HCT116 (cell line): ENCODE results near the gene PARVB. TPM values are rescaled to one million over a fixed set of nuclear protein-coding genes. Genes with fewer than 3 reads are reported as not detected.

Experiments
- ATAC-seq: fragments of 200-7000 bp; cut with Tn5 transposase; 2 replicates; pipeline ENCODE4 v1.9.1; 2020; ENCODE audit warnings: mild to moderate bottlenecking, moderate library complexity
- BruUV-seq: library from RNA; stranded (reverse); fragments of 400-500 nt; replicated peaks from 2 replicates; lab custom pipeline; 2021; lab: Mats Ljungman, UMichigan
- CTCF ChIA-PET: fragments of 300-600 bp; sonication (Branson Sonifier 250); formaldehyde crosslinking; loops from one replicate; lab custom pipeline; 2021; ENCODE audit warnings: antibody characterized with exemption; lab: Charles Lee
- POLR2A ChIA-PET: fragments of 300-600, 350-600 bp; sonication (Branson Sonifier 250); formaldehyde crosslinking; loops from one replicate; lab custom pipeline; 2021; ENCODE audit warnings: antibody characterized with exemption; lab: Charles Lee
- RAD21 ChIA-PET, 2 experiments: fragments of 300-600 bp; sonication (Branson Sonifier 250); formaldehyde crosslinking; loops; one replicate each; lab custom pipeline; 2023; ENCODE audit warnings: low total read pairs in 2 of 2; ENCODE audit not compliant: uncharacterized antibody in 2 of 2, unreplicated experiment in 2 of 2, low non-redundant PET in 1 of 2; lab: Charles Lee
- DNase-seq: peaks from one replicate; pipeline ENCODE4 v3.0.0-alpha.2; 2010; ENCODE audit warnings: low read depth, low spot score
- H2AFZ ChIP-seq: fragments of 200-600 bp; shearing (Covaris generic), sonication (generic); 2 replicates; pipeline ENCODE4 v1.6.1; 2017; ENCODE audit warnings: low read depth, mixed run types, mixed read lengths, antibody characterized with exemption, low read length; ENCODE audit not compliant: poor library complexity, severe bottlenecking
- H3K27ac ChIP-seq: 2 replicates; pipeline ENCODE4 v1.5.1; 2012; ENCODE audit warnings: low read depth, low read length
- H3K27me3 ChIP-seq: fragments of 200-600 bp; sonication (generic); 2 replicates; pipeline ENCODE4 v1.6.1; 2016; ENCODE audit warnings: mixed run types, low read length, mixed read lengths; ENCODE audit not compliant: insufficient read depth
- H3K36me3 ChIP-seq, 2 experiments: fragments of 200-500 bp in 1 of 2; fragments of 200-600 bp in 1 of 2; sonication (Bioruptor generic) in 1 of 2; sonication (generic) in 1 of 2; 2 replicates each; pipeline versions ENCODE4 v1.5.1 to v1.6.1; 2014 to 2016; ENCODE audit warnings: low read length in 2 of 2, inconsistent platforms in 1 of 2, mixed read lengths in 1 of 2, mixed run types in 1 of 2; ENCODE audit not compliant: insufficient read depth in 2 of 2, control insufficient read depth in 1 of 2
- H3K4me1 ChIP-seq, 2 experiments: fragments of 200-600 bp in 1 of 2; sonication (generic) in 1 of 2; 2 replicates each; pipeline versions ENCODE4 v1.5.1 to v1.6.1; 2012 to 2017; ENCODE audit warnings: low read length in 2 of 2, inconsistent platforms in 1 of 2, mild to moderate bottlenecking in 1 of 2, mixed read lengths in 1 of 2, mixed run types in 1 of 2, moderate library complexity in 1 of 2; ENCODE audit not compliant: insufficient read depth in 2 of 2, control insufficient read depth in 1 of 2
- H3K4me2 ChIP-seq: fragments of 200-600 bp; sonication (generic); 2 replicates; pipeline ENCODE4 v1.6.1; 2017; ENCODE audit warnings: mixed run types, low read length, mixed read lengths
- H3K4me3 ChIP-seq, 2 experiments: fragments of 200-600 bp in 1 of 2; sonication (generic) in 1 of 2; replicated peaks in 1 of 2; 2 replicates each; pipeline ENCODE4 v1.5.1; 2011 to 2016; ENCODE audit warnings: low read length in 2 of 2, control low read depth in 1 of 2, low read depth in 1 of 2, mild to moderate bottlenecking in 1 of 2, mixed read lengths in 1 of 2, mixed run types in 1 of 2
- H3K79me2 ChIP-seq: fragments of 200-600 bp; sonication (generic); 2 replicates; pipeline ENCODE4 v1.6.1; 2017; ENCODE audit warnings: mild to moderate bottlenecking, mixed run types, low read length, moderate library complexity, mixed read lengths; ENCODE audit not compliant: insufficient read depth
- H3K9ac ChIP-seq: fragments of 200-600 bp; sonication (generic); 2 replicates; pipeline ENCODE4 v1.6.1; 2016; ENCODE audit warnings: low read length, mixed read lengths
- H3K9me2 ChIP-seq: fragments of 200-600 bp; sonication (generic), shearing (Covaris generic); 2 replicates; pipeline ENCODE4 v1.6.1; 2017; ENCODE audit warnings: mixed run types, mild to moderate bottlenecking, moderate library complexity; ENCODE audit not compliant: insufficient read depth
- H3K9me3 ChIP-seq, 2 experiments: fragments of 200-500 bp in 1 of 2; fragments of 200-600 bp in 1 of 2; sonication (Bioruptor generic) in 1 of 2; sonication (generic) in 1 of 2; 2 replicates each; pipeline ENCODE4 v1.6.1; 2014 to 2017; ENCODE audit warnings: low read length in 2 of 2, mixed read lengths in 2 of 2, inconsistent platforms in 1 of 2, low read depth in 1 of 2, mild to moderate bottlenecking in 1 of 2, mixed run types in 1 of 2, moderate library complexity in 1 of 2; ENCODE audit not compliant: control insufficient read depth in 1 of 2, insufficient read depth in 1 of 2
- H4K20me1 ChIP-seq: fragments of 200-600 bp; sonication (generic), shearing (Covaris generic); 2 replicates; pipeline ENCODE4 v1.6.1; 2017; ENCODE audit warnings: mixed run types, mild to moderate bottlenecking, moderate library complexity; ENCODE audit not compliant: insufficient read depth
- ATF3 ChIP-seq: IDR thresholded peaks from 2 replicates; pipeline ENCODE4 v1.6.1; 2012
- CEBPB ChIP-seq: IDR thresholded peaks from 2 replicates; pipeline ENCODE4 v1.6.1; 2012; ENCODE audit warnings: low read depth
- EZH2phosphoT487 ChIP-seq: fragments of 200-600 bp; IDR thresholded peaks from 2 replicates; pipeline ENCODE4 v1.6.1; 2018; ENCODE audit warnings: antibody characterized with exemption, borderline replicate concordance
- POLR2AphosphoS5 ChIP-seq: IDR thresholded peaks from 2 replicates; pipeline ENCODE4 v1.6.1; 2011; ENCODE audit warnings: mild to moderate bottlenecking, low read depth, low read length, moderate library complexity
- RAD21 ChIP-seq: IDR thresholded peaks from 2 replicates; pipeline ENCODE4 v1.6.1; 2012; ENCODE audit warnings: low read depth, mild to moderate bottlenecking
- SRF ChIP-seq: IDR thresholded peaks from 2 replicates; pipeline ENCODE4 v1.6.1; 2012; ENCODE audit warnings: low read depth
- TCF7L2 ChIP-seq: IDR thresholded peaks from 2 replicates; pipeline ENCODE4 v1.7.0; 2011; ENCODE audit warnings: borderline replicate concordance, inconsistent platforms; ENCODE audit not compliant: insufficient read depth, insufficient read length; ENCODE audit errors: extremely low read depth
- ZFX ChIP-seq: fragments of 450-650 bp; IDR thresholded peaks from 2 replicates; pipeline ENCODE4 v1.6.1; 2017
- ZNF274 ChIP-seq: fragments of 200-500 bp; sonication (Bioruptor generic); IDR thresholded peaks from 2 replicates; pipeline ENCODE4 v1.6.1; 2014; ENCODE audit warnings: mild to moderate bottlenecking, low read depth, low read length, inconsistent platforms
- intact Hi-C: fragments of 100-400 bp; cut with micrococcal nuclease; formaldehyde crosslinking; loops from 2 replicates; pipeline ENCODE4 v1.10.0; 2022
- total RNA-seq: library from RNA; stranded (reverse); gene quantifications from one replicate; pipeline ENCODE4 v1.2.1, GENCODE V29; 2021; ENCODE audit not compliant: unreplicated experiment

PARVB gene
- total RNA-seq, 1 experiment from 2014 or later: 21.4 TPM

GRCh38 chr22:44136786-44137185 is 112.7 kb downstream of the PARVB start:
- Histone ChIP-seq H4K20me1 (no peaks in the 10 kb centered on the region), H3K36me3 (no peaks in the 10 kb centered on the region), H3K9me3 (no peaks in the 10 kb centered on the region), H3K4me2 (no peak overlapping the region), H3K27me3 (no peaks in the 10 kb centered on the region), H3K27ac (no peak overlapping the region), H3K9ac (no peak overlapping the region), H3K4me1 (peaks cover 0 to 12% of the 10 kb centered on the region in 2 experiments; a peak in 2 of 4 replicates), H3K4me3 (no peak overlapping the region), H2AFZ (no peak overlapping the region), H3K9me2 (no peaks in the 10 kb centered on the region), H3K79me2 (no peaks in the 10 kb centered on the region)
- ATAC-seq (no peak), DNase-seq (no peak)
- intact Hi-C loops: no loop called here
- no TSS peak for BruUV-seq
- ChIA-PET POLR2A (no interaction called here), CTCF (no interaction called here), RAD21 (no interaction called here)
- no peak for TF ChIP-seq POLR2AphosphoS5
- no peak for TF ChIP-seq EZH2phosphoT487
- TF ChIP-seq TCF7L2: no peak
- no peak for TF ChIP-seq SRF

GRCh38 chr22:44137415-44137814 is 113.3 kb downstream of the PARVB start:
- H3K9ac ChIP-seq: no peak overlapping the region
- H3K79me2 ChIP-seq: no peaks in the 10 kb centered on the region
- intact Hi-C loops: no loop called here
- no peaks in the 10 kb centered on the region for H3K36me3 ChIP-seq
- BruUV-seq: no TSS peak
- no peaks in the 10 kb centered on the region for H3K27me3 ChIP-seq
- POLR2A ChIA-PET: interaction anchor here (0.6 kb wide), 1 partner anchor 462 kb away, joined by 3 read pairs; no protein-coding TSS in a partner anchor
- H3K4me3 ChIP-seq: no peak overlapping the region
- H4K20me1 ChIP-seq: no peaks in the 10 kb centered on the region
- CTCF ChIA-PET: no interaction called here
- peak overlapping the region; percentile 21; the same call in 1 of the 2 replicates for H3K4me2 ChIP-seq
- no peak overlapping the region for H3K27ac ChIP-seq
- H3K9me3 ChIP-seq: no peaks in the 10 kb centered on the region
- no peaks in the 10 kb centered on the region for H3K9me2 ChIP-seq
- RAD21 ChIA-PET: no interaction called here
- no peak overlapping the region for H2AFZ ChIP-seq
- peaks cover 0 to 12% of the 10 kb centered on the region in 2 experiments; a peak in 2 of 4 replicates for H3K4me1 ChIP-seq
- DNase-seq (no peak), ATAC-seq (peak; percentile 44; the same call in 1 of the 2 replicates)
- no peak for TF ChIP-seq ZFX
- TF ChIP-seq EZH2phosphoT487: no peak
- no peak for TF ChIP-seq TCF7L2
- no peak for TF ChIP-seq CEBPB
- no peak for TF ChIP-seq ATF3
- no peak for TF ChIP-seq RAD21
- no peak for TF ChIP-seq ZNF274
